Mesothelial cell of epicardium (in vitro differentiated cells): ENCODE measurements around the gene KCTD1. TPM values are rescaled to one million over a fixed set of nuclear protein-coding genes. Genes with fewer than 3 reads are reported as not detected.

Experiments
- DNase-seq, 2 experiments: peaks; one replicate each; pipeline ENCODE4 v3.0.0; 2021; ENCODE audit warnings: low spot score in 2 of 2; ENCODE audit not compliant: unreplicated experiment in 2 of 2
- H3K27ac Mint-ChIP-seq: 2 replicates; pipeline ENCODE4 v1.8.0; 2021; ENCODE audit warnings: mixed read lengths
- H3K27me3 Mint-ChIP-seq: 2 replicates; pipeline ENCODE4 v1.8.0; 2021; ENCODE audit warnings: low read depth, mixed read lengths
- H3K36me3 Mint-ChIP-seq: 2 replicates; pipeline ENCODE4 v1.8.0; 2021; ENCODE audit warnings: mixed read lengths
- H3K4me1 Mint-ChIP-seq: 2 replicates; pipeline ENCODE4 v1.8.0; 2021; ENCODE audit warnings: mixed read lengths
- H3K4me3 Mint-ChIP-seq: 2 replicates; pipeline ENCODE4 v1.8.0; 2021; ENCODE audit warnings: mild to moderate bottlenecking, moderate library complexity, mixed read lengths
- H3K9me3 Mint-ChIP-seq: 2 replicates; pipeline ENCODE4 v1.8.0; 2021; ENCODE audit warnings: mixed read lengths
- CTCF ChIP-seq: fragments of 200-600 bp; sonication (generic); IDR thresholded peaks from one replicate; pipeline ENCODE4 v1.5.0; 2021; ENCODE audit warnings: antibody characterized with exemption; ENCODE audit not compliant: unreplicated experiment
- total RNA-seq: library from RNA; stranded (reverse); gene quantifications from 3 replicates; pipeline ENCODE4 v1.2.1, GENCODE V29; 2021

Gene KCTD1
- total RNA-seq, 1 donor from 2014 or later, result 38.5 TPM

GRCh38 chr18:26546875-26547645, 1.3 kb downstream of the KCTD1 start:
- Mint-ChIP-seq H3K4me3 (peak overlapping the region; percentile 86), H3K27ac (peak overlapping the region; percentile 66), H3K27me3 (peaks cover 17% of the 10 kb centered on the region), H3K9me3 (no peaks in the 10 kb centered on the region), H3K36me3 (no peaks in the 10 kb centered on the region), H3K4me1 (peaks cover 60% of the 10 kb centered on the region)
- TF ChIP-seq CTCF, result no peak
- DNase-seq, result peak; percentile 21 to 43

DNA sequence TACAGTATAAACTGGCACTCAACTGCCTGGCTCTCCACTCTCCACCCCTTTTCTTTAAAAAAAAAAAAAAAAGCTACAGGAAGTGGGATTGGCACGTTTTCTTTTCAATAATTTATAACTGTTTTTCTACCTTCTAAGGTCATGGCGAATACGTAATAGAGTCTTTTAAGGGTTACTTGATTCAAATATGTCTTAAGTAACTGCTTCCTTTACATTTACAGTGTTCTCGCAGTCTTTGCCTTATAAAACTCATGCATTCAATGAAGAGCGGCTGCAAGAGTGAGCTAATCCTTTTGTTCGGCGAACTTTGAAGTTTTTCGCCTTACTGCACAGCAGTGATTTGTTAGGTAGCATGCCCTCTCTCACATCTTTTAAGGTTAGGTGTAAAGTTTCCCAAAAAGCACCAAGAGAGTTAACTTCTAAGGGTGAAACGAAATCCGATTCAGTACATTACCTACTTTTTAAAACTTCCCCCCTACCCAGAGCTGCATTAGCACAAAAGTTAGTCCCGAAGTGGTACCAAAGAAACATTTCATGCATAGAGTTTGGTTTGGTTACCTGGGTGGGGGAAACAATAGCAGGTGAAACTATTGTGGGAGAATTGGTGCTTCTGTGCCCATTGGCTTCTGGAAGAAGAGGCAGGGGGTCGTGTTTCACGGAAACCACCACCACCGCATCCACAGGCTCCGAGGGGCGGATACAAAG, 2.0 kb downstream of the KCTD1 start:
- no peak for TF ChIP-seq CTCF
- Mint-ChIP-seq H3K27me3 (peaks cover 10% of the 10 kb centered on the region), H3K4me1 (peaks cover 61% of the 10 kb centered on the region), H3K4me3 (peak overlapping the region; percentile 86), H3K9me3 (no peaks in the 10 kb centered on the region), H3K27ac (peak overlapping the region; percentile 50), H3K36me3 (no peaks in the 10 kb centered on the region)
- DNase-seq, result no peak

- DNase-seq, result no peak
- Mint-ChIP-seq H3K9me3 (no peaks in the 10 kb centered on the region), H3K36me3 (no peaks in the 10 kb centered on the region), H3K4me1 (peaks cover 64% of the 10 kb centered on the region), H3K27me3 (peaks cover 5% of the 10 kb centered on the region), H3K27ac (peak overlapping the region; percentile 16), H3K4me3 (peak overlapping the region; percentile 86)
- no peak for TF ChIP-seq CTCF
Measured at GRCh38 chr18:26545335-26546123, 2.8 kb downstream of the KCTD1 start.

GRCh38 chr18:26544451-26544850, 3.9 kb downstream of the KCTD1 start:
- Mint-ChIP-seq H3K27me3 (no peaks in the 10 kb centered on the region), H3K9me3 (no peaks in the 10 kb centered on the region), H3K4me3 (peak overlapping the region; percentile 46), H3K36me3 (no peaks in the 10 kb centered on the region), H3K27ac (peak overlapping the region; percentile 61), H3K4me1 (peaks cover 71% of the 10 kb centered on the region)
- TF ChIP-seq CTCF, result no peak
- no peak for DNase-seq

DNA sequence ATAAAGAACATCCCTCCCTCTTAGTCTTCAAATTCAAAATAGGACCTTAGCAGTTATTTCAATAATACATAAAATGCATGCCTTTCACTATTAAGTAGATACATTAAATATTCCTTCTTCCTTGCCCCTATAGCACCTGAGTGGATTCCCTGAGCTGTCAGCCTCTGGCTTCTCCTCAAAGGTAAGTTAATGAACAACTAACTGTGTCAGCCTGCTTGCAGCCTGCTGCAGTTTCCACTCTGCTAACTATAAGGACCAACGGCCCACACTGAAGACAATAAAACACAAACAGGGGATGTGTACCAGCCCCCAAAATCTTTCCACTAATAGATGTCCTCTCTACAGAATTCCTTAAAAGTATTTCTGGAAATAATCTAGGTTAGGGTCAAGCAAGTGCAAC, 5.0 kb downstream of the KCTD1 start:
- no peak for TF ChIP-seq CTCF
- peaks cover 76% of the 10 kb centered on the region for H3K4me1 Mint-ChIP-seq
- no peaks in the 10 kb centered on the region for H3K27me3 Mint-ChIP-seq
- no peaks in the 10 kb centered on the region for H3K9me3 Mint-ChIP-seq
- H3K4me3 Mint-ChIP-seq, result no peak overlapping the region
- H3K36me3 Mint-ChIP-seq, result no peaks in the 10 kb centered on the region
- H3K27ac Mint-ChIP-seq, result no peak overlapping the region
- DNase-seq, result no peak
